HG02642 (cell line): ENCODE results near the gene MIDN.

Source experiments
- ATAC-seq: cut with Tn5 transposase; IDR thresholded peaks from one replicate; pipeline ENCODE4 v1.9.1; 2021; ENCODE audit warnings: mild to moderate bottlenecking; ENCODE audit not compliant: unreplicated experiment, poor library complexity

MIDN gene

GRCh38 chr19:1220477-1220930, 27.9 kb upstream of the MIDN start:
- no peak for ATAC-seq

- no peak for ATAC-seq
These were observed 27.1 kb upstream of the MIDN start for GRCh38 chr19:1220976-1221903.

DNA sequence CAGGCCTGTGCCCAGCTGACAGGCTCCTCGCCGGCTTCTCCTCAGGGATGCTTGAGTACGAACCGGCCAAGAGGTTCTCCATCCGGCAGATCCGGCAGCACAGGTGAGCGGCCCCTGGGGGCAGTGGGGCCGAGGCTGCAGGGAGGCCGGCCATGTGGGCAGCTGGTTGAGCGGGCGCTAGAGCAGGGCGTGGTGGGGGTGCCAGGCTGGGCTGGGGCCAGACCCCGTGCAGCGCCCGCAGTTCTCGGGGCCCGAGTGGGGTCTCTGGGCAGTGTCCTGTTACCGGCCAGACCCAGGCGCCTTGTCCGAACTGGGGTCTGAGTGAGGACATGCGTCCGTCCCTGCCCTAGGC, 26.5 kb upstream of the MIDN start:
- ATAC-seq = no peak

DNA sequence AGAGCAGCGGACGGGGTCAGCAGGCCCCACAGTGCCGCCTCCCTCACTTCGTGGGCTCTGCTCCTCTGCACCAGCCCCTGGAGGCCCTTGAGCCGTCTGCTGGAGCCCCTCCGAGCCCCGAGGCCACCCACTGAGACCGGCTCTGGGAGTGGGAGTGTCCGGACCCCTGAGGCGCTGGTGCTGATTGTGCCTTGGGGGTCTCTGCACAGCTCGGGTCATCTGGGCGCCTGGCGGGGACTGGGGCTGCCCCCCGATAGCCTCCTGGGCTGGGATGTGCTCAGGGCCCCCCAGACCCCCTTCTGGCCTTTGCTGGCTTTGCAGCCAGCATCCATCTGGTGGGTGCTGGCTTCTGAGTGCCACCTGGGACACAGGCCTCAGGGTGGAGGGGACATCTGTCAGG, 26.0 kb upstream of the MIDN start:
- no peak for ATAC-seq

- no peak for ATAC-seq
These were observed 25.1 kb upstream of the MIDN start for GRCh38 chr19:1223018-1223855.

DNA sequence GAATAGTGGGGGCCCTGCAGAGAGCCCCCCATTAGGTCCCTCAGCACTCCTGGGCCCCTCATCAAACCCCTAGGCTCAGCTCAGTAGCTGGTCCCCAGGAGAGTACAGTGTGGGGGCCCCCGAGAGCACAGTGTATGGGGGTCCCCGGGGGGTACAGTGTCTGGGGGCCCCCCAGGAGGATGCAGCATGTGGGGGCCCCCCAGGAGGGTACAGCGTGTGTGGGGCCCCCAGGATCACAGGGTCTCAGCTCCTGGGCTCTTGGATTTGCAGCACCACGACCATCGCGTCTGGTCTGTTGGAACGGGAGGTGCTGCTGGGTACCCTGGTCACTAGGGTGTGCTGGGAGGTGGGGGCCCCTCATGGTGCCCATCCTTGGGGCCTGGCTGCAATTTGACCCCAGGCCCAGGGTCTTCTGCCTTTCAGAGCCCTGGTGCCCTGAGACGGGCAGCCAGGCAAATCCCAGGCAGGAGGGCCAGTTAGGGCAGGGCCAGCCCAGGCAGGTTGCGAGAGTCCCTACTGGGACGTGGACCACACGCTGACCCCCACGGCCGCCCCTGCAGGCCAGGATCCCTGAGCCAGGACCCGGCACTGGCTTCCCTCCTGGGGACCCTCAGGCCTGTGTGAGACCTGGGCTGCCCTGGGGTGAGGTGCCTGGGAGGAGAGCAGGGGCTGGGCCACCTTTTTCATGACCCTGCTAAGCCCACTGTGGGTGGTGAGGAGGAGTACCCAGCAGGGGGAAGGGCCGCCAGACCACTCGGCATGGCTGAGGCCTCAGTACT, 24.1 kb upstream of the MIDN start:
- ATAC-seq = no peak

GRCh38 chr19:1224847-1225246, 23.5 kb upstream of the MIDN start:
- no peak for ATAC-seq

DNA sequence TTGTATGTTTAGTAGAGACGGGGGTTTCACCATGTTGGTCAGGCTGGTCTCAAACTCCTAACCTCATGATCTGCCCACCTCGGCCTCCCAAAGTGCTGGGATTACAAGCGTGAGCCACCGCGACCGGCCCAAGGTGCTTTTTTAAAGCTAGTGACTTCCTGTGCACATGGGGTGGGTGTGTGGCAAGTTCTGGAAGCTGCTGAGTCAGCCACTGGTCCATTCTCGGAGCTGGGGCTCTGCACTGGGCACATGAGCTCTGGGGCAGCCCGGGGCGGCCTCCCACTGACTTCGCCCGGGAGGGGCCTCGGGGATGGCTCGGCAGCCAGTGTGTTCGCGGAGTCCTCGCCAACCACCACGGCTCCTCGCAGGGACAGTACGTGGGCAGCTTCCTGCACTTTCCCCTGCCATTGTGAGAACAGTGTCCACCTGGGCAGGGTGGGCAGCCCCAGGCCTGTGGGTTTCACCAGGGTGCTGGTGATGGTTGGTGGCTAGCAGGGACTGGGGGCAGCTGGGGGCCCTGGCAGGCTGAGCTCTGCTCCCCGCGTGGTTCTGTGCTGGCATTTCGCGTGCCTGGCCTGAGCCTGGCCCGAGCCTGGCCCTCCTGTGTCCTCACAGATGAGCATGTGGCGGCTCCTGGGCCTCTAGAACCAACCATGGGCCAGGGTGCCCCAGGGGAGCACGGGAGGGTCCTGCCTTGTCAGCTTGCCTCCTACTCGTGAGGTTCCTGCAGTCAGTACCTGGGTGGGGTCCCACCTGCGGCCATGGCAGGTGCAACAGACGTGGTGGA, 22.8 kb upstream of the MIDN start:
- no peak for ATAC-seq

- ATAC-seq = no peak
These were observed 22.2 kb upstream of the MIDN start for GRCh38 chr19:1226227-1226518.

GRCh38 chr19:1226522-1227303, 21.7 kb upstream of the MIDN start:
- ATAC-seq = no peak

GRCh38 chr19:1227304-1228054, 20.9 kb upstream of the MIDN start:
- ATAC-seq = no peak

DNA sequence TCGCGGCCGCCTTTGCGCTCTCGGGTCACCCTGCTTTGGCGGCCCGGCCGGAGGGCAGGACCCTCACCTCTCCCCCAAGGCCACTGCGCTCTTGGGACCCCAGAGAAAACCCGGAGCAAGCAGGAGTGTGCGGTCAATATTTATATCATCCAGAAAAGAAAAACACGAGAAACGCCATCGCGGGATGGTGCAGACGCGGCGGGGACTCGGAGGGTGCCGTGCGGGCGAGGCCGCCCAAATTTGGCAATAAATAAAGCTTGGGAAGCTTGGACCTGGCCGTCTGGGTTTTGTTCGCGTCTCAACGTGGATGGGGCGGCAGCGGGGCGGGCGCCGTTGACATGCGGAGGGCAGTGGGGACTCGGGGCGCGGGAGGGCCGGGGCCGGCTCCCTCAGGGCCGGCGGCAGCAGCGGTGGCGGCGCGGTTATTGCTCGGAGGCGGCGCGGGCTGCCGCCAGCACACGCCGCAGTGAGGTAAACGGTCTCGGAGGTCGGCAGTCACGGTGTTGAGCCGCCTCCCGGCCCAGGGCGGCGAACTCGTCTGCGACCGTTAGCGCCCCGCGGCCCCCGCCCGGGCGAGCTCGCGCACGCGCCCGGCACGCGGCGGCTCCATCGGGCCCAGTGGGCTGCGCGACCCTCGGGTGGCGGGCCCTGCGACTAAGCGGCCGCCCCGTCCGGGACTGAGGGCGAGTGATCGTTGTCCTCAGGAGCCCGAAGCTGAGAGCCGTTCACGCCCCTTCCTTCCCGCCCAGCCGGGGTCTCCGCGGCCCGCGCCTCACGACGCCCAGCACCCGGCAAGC, 20.0 kb upstream of the MIDN start:
- no peak for ATAC-seq

- ATAC-seq = no peak
These were observed 19.1 kb upstream of the MIDN start for GRCh38 chr19:1229056-1229923.

DNA sequence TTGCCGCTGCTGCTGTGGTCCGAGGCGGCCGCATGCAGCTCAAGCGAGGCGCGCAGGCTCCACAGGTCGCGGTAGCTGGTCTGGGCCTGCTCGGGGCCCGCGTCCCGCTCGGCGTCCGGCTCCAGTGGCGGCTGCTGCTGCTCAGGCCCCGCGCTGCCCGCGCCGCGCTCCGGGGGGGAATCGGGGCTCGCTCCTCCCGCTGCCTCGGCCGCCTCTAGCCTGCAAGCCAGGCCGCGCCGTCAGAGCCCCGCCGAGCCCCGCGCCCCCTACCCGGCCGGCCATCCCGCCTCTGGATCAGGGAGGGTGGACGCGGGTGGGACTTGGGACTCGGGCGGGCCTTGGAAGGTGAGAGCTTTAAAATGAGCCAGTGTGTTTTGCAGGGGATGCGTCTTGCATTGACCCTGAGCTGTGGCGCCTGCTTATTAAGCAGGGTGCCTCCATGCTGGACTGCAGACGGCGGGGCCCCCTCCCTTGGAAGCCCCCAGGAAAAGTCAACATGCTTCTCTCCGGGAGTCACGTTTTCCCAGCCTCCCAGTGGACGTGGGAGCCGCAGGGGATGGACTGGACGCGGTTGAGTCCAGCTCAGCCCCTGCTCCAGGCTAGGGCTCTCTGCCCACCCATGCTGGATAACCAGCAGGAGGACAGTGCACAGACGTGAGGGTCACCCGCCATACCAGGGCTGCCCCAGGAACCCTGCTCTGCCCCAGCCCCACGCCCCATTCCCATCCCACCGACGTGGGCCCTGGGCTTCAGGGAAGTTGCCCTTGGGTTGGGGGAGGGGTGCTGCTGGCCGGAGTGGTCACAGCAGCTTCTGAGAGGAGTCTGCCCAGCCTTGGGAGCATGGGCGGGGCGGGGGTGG, 18.2 kb upstream of the MIDN start:
- ATAC-seq = no peak

- no peak for ATAC-seq
These were observed 17.4 kb upstream of the MIDN start for GRCh38 chr19:1230783-1231489.
